Choroid plexus epithelial cell (primary cell): Measurements from ENCODE around the gene AUP1.

ENCODE experiments used
- DNase-seq: peaks from one replicate; pipeline ENCODE4 v3.0.0-alpha.2; 2010; ENCODE audit warnings: low read depth
- H3K4me3 ChIP-seq: 2 replicates; pipeline ENCODE4 v1.5.1; 2011; ENCODE audit warnings: low read depth, mild to moderate bottlenecking, control low read depth, low read length, moderate library complexity
- CTCF ChIP-seq: conservative IDR thresholded peaks from 2 replicates; pipeline ENCODE4 v1.5.1; 2011; ENCODE audit warnings: low read depth, mild to moderate bottlenecking, control low read depth, inconsistent platforms, low read length, moderate library complexity

AUP1 gene

GRCh38 chr2:74504591-74504990 is 24.9 kb downstream of the AUP1 start:
- no peak for TF ChIP-seq CTCF
- no peak for DNase-seq
- H3K4me3 ChIP-seq, result no peak overlapping the region

- no peak for DNase-seq
- H3K4me3 ChIP-seq, result peak overlapping the region; percentile 74
These were observed 25.7 kb downstream of the AUP1 start for GRCh38 chr2:74503506-74504475.

DNA sequence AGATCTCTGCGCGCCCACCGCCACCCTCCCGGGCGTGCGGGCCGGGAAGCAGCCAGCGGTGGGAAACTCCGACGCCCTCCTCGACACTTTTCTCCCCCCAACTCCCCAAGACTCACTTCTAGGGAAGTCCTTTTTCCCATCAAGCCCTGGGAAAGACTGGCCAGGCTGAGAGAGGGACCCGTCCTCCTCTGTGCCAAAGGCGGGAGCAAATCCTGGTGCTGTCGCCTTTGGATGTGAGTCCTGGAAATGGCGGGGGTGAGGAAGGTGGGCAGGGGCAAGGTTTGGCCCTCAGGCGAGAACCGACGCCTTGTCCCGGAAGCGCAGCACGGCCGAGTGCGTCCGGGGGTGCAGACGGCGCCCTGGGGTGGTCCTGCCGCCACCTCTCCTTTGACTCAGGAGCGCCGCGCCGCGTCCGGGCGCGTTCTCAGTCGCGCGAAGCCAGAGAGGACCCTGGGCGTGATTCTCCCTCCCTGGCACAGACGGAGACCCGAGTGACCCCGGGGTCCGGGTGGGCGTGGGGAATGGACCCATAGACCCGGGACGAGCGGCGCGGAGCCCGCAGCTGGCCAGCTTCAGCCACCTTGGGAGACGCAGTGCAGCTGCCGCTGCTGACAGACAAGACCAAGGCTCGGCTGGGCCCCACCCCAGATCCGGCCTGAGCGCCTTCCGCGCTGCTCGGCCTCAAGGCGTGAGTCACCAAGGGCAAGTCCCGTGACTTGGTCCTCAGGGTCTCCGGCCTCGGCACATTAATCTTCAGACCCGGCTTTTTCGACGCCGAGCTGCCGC is 26.6 kb downstream of the AUP1 start:
- peak overlapping the region; percentile 74 for H3K4me3 ChIP-seq
- peak; percentile 43 for TF ChIP-seq CTCF
- peak; percentile 87 for DNase-seq

More at GRCh38 chr2:74503506-74504475, 25.7 kb downstream of the AUP1 start:
- no peak for TF ChIP-seq CTCF

DNA sequence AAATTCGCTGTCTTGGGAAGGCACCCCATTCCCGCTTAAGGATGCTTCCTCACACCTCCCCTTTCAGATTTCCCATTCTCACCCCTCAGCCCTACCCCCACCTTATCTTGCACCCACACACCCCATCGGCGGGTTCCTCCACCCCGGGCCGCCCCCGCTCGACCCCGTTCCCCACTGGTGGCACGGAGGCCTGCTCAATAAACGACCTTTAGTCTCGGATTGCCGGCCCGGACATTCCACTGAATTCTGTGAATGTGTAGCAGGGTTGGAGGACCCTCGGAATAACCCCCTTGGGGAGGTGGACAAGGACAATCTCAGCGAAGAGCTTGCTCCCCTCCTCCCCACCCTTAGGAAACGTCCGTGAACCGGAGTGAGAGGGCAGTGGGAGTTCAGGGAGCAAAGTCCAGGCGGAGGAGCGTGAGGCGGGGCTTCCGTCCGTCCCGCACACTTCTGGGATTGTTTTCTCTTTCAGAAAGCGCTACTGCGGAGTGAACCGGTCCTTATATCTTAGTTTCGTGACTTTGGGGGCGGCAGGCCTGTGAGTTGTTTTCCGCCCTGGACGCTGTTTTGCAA is 27.3 kb downstream of the AUP1 start:
- no peak for TF ChIP-seq CTCF
- no peak for DNase-seq
- H3K4me3 ChIP-seq, result peak overlapping the region; percentile 74

GRCh38 chr2:74501335-74502071 is 28.0 kb downstream of the AUP1 start:
- no peak for TF ChIP-seq CTCF
- DNase-seq, result no peak
- peak overlapping the region; percentile 74 for H3K4me3 ChIP-seq

DNA sequence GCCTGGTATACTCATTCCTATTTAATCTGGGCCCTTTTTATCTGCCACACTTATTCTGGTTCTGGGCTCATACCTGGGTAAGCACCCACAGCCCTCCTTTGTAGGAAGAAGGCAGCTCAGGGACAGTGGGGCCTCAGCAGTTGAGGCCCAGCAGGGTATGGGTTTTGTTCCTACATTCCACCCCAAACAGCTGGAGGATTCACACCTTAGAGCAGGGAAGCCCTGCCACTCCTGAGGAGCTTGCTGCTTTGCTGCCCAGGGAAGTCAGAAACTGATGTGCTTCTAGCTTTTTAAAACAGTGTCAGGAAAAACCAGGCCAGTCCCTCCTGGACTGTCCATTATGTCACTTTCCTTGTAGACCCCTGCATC is 28.9 kb downstream of the AUP1 start:
- H3K4me3 ChIP-seq, result no peak overlapping the region
- no peak for DNase-seq
- TF ChIP-seq CTCF, result no peak
